Epithelial cell of proximal tubule (primary cell): ENCODE data around the gene DYNC1I1. TPM values are rescaled to one million over a fixed set of nuclear protein-coding genes. Genes with fewer than 3 reads are reported as not detected.
"Not testable (repeated sequence)": the region's sequence is repeated elsewhere in the genome, so short reads cannot be mapped to it uniquely, and the experiment has no call there.

Experiments
- DNase-seq: peaks from one replicate; pipeline ENCODE4 v3.0.0-alpha.2; 2011; ENCODE audit warnings: low read depth
- H3K4me3 ChIP-seq: 2 replicates; pipeline ENCODE4 v1.5.1; 2011; ENCODE audit warnings: low read depth, mild to moderate bottlenecking, low read length
- total RNA-seq: library from RNA; depleted of rRNA; stranded (reverse); fragments of >200 nt; gene quantifications from 2 replicates; pipeline ENCODE4 v1.2.3, GENCODE V29; 2015
- TF ChIP-seq, protein P1 (sequence below): conservative IDR thresholded peaks from 2 replicates; pipeline ENCODE4 v1.5.1; 2012; ENCODE audit warnings: low read depth, mild to moderate bottlenecking, low read length

Gene DYNC1I1
- total RNA-seq, 1 donor from 2014 or later: 0.06 TPM

DNA sequence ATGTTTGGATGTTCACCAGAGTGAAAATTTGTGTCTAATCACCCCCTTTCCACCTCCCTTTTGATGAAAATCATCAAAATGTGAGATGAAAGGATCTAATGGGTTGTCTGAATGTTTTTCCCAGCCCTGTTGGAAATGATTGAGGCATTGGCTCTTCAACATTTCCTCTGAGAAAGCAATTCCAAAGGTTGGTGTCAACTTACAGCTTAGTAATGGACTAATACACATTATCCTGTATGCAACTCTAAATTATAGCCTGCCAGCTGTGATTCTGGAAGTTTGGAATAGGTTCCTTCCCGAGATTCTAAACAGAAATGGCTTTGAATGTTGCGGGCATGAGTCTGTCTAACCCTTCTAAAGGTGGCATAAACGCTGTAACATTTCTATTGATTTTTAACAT is 152.9 kb downstream of the DYNC1I1 start:
- DNase-seq: no peak
- no peak overlapping the region for H3K4me3 ChIP-seq
- TF ChIP-seq, protein P1, sequence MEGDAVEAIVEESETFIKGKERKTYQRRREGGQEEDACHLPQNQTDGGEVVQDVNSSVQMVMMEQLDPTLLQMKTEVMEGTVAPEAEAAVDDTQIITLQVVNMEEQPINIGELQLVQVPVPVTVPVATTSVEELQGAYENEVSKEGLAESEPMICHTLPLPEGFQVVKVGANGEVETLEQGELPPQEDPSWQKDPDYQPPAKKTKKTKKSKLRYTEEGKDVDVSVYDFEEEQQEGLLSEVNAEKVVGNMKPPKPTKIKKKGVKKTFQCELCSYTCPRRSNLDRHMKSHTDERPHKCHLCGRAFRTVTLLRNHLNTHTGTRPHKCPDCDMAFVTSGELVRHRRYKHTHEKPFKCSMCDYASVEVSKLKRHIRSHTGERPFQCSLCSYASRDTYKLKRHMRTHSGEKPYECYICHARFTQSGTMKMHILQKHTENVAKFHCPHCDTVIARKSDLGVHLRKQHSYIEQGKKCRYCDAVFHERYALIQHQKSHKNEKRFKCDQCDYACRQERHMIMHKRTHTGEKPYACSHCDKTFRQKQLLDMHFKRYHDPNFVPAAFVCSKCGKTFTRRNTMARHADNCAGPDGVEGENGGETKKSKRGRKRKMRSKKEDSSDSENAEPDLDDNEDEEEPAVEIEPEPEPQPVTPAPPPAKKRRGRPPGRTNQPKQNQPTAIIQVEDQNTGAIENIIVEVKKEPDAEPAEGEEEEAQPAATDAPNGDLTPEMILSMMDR: no peak

DNA sequence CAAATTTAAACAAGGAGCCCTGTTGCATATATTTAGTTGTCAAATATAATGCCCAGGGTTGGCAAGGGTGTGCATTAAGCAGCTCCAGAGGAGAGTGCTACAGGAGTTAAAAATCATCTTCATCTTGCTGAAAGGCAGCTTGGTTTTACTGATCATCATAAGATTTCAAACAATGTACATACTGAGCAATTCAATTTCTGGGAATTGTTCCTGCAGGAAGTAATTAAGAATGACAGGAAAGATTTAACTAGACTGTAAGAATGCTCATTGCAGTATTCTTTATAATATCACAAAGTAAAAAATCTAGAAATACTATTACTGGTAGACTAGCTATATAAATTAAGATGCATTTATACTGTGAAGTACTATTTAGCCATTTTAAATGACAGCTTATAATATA is 153.6 kb downstream of the DYNC1I1 start:
- TF ChIP-seq, protein P1: no peak
- no peak for DNase-seq
- H3K4me3 ChIP-seq: no peak overlapping the region

DNA sequence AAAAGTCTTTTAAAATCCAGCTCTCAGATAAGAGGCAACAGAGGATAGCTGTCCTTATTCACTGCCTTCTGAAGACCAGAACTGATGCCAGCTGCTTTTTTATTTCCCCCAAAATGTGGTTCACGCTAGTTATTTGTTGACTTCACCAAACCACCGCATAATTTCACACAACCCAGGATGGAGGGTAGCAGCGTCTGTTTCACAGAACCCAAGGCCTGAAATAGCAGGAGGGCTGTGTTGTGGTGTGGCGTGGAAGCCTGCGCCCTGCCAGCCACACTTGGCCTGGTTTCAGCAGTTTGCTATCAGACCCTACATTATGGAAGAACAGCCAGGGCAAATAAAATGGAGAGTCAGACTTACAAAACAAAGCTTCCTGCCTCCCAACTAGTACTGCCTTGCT is 155.4 kb downstream of the DYNC1I1 start:
- TF ChIP-seq, protein P1: no peak
- no peak for DNase-seq
- no peak overlapping the region for H3K4me3 ChIP-seq

DNA sequence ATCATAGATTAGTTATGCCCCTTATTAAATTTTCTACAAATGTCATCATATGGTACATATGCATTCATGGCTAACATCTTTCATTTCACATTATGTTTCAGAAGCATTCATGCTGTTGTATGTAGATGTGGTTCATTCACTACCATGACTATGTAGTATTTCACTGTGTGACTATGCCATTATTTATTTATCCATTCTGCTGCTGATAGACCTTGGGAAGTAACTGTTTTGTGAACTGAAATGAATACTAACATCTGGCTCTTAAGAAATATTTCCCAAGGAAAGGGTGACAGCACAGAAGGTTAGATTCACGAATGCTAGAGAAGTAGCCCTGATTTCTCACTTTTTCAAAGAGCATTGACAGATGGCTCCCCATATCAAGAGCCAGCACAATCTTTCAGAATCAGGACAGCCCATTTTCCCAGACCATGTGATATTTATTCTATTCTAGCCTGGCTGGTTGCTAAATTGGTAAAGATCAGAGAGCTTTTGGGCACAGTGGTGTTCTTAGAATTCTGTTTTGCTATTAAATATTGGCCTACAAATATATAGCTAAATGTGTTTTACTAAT is 157.4 kb downstream of the DYNC1I1 start:
- H3K4me3 ChIP-seq: no peak overlapping the region
- TF ChIP-seq, protein P1: no peak

DNA sequence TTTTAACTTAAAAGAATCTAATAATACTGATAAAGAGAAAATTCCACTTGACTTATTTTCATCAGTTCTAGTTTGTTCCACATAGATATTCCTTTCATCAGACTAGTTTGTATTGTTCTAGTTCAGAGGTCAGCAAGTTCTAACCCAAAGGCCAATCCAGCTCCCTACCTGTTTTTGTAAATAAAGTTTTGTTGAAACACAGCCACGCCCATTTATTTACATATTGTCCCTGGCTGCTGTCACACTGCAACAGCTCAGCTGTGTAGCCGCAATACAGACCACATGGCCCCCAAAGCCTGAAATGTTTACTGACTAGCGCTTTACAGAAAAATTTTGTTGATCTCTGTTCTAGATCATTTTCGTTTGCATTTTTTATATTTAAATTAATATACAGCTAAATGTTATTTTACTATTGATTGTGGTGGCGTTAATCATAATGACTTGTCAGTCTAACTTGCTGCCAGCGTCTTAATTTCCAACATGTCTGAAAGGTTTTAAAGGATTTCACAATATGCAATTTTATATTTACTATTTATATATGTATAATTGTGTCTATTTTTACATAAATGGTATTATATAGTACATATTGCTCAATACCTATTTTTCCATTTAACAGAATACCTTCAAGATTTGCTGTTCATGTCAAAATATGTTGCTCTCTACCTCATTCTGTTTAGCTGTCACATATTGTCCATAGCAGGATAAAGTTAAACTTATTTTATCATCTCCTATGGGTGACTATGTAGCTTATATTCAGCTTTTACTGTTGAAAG is 159.3 kb downstream of the DYNC1I1 start:
- DNase-seq: no peak
- H3K4me3 ChIP-seq: no peak overlapping the region
- TF ChIP-seq, protein P1: no peak

More for the DNA sequence above, 157.4 kb downstream of the DYNC1I1 start:
- DNase-seq: no peak

DNA sequence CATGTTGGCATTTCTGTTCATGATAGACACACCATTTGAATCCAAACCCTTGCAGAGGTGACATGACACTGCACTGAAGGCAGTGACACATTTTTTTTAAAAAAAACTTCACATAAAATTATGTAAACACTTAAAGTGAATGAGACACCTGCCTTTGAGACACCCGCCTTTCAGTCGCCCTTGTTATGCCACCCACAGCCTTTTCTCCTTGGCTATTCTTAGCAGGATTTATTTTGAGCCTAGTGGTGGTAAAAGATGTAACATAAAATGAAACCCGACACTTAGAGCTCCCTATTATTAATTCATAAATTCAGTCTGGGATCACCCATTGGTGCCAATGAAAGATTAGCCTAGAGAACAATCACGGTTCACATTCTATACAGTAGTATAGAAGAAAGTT is 161.3 kb downstream of the DYNC1I1 start:
- no peak overlapping the region for H3K4me3 ChIP-seq
- TF ChIP-seq, protein P1: no peak
- DNase-seq: no peak

DNA sequence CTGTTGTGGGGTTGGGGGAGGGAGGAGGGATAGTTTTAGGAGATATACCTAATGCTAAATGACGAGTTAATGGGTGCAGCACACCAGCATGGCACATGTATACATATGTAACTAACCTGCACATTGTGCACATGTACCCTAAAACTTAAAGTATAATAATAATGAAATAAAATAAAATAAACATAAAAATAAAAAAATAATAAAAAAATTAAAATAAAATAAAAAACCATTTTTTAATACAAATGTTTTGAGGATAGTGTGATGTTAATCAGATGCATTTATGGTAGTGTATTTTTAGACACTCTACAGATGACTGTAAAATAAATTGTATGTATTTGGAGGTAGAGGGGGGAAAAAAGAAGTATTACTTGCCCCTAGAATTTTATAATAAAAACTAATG is 172.5 kb downstream of the DYNC1I1 start:
- not testable (repeated sequence) for H3K4me3 ChIP-seq

More for the DNA sequence above, 172.5 kb downstream of the DYNC1I1 start:
- not testable (repeated sequence) for DNase-seq
